ENCODE results near the gene ITFG2.
A peak's percentile ranks its signal among the peaks of the same experiment; 100 is the strongest.

The ITFG2 gene

GRCh38 chr12:2795291-2796186 is 16.9 kb upstream of the ITFG2 start:
- DNase-seq (ENCODE audit: low read depth): peak; percentile 67

- DNase-seq (ENCODE audit: low read depth): no peak
These were observed 16.2 kb upstream of the ITFG2 start for GRCh38 chr12:2796187-2796666.

- DNase-seq (ENCODE audit: low read depth): no peak
These were observed 14.6 kb upstream of the ITFG2 start for GRCh38 chr12:2797721-2798418.

- DNase-seq (ENCODE audit: low read depth): no peak
These were observed 12.4 kb upstream of the ITFG2 start for GRCh38 chr12:2800046-2800570.

GRCh38 chr12:2801044-2801783 is 11.3 kb upstream of the ITFG2 start:
- no peak for DNase-seq (ENCODE audit: low read depth)

- no peak for DNase-seq (ENCODE audit: low read depth)
These were observed 8.7 kb upstream of the ITFG2 start for GRCh38 chr12:2803635-2804392.

GRCh38 chr12:2804393-2805142 is 7.9 kb upstream of the ITFG2 start:
- DNase-seq (ENCODE audit: low read depth): no peak

- no peak for DNase-seq (ENCODE audit: low read depth)
These were observed 7.3 kb upstream of the ITFG2 start for GRCh38 chr12:2805143-2805520.

- DNase-seq (ENCODE audit: low read depth): no peak
These were observed 5.8 kb upstream of the ITFG2 start for GRCh38 chr12:2806700-2807099.

- DNase-seq (ENCODE audit: low read depth): no peak
These were observed 667 bp upstream of the ITFG2 start for GRCh38 chr12:2811801-2812200.

- DNase-seq (ENCODE audit: low read depth): peak; percentile 27
These were observed 1.0 kb downstream of the ITFG2 start for GRCh38 chr12:2813214-2814185.

GRCh38 chr12:2819810-2820209 is 7.3 kb downstream of the ITFG2 start:
- no peak for DNase-seq (ENCODE audit: low read depth)

GRCh38 chr12:2820432-2820831 is 8.0 kb downstream of the ITFG2 start:
- DNase-seq (ENCODE audit: low read depth): no peak

GRCh38 chr12:2823483-2823882 is 11.0 kb downstream of the ITFG2 start:
- no peak for DNase-seq (ENCODE audit: low read depth)

GRCh38 chr12:2824541-2824940 is 12.1 kb downstream of the ITFG2 start:
- DNase-seq (ENCODE audit: low read depth): no peak

- DNase-seq (ENCODE audit: low read depth): no peak
These were observed 12.7 kb downstream of the ITFG2 start for GRCh38 chr12:2825132-2825531.

GRCh38 chr12:2826036-2826435 is 13.6 kb downstream of the ITFG2 start:
- DNase-seq (ENCODE audit: low read depth): no peak

GRCh38 chr12:2826721-2827515 is 14.4 kb downstream of the ITFG2 start:
- DNase-seq (ENCODE audit: low read depth): no peak

GRCh38 chr12:2829275-2829674 is 16.8 kb downstream of the ITFG2 start:
- no peak for DNase-seq (ENCODE audit: low read depth)

Measured in activated T-cell treated with anti-CD3 and anti-CD28 coated beads for 1 hour (primary cell).